ENCODE results near the gene LRRC1. TPM values are rescaled to one million over a fixed set of nuclear protein-coding genes. Genes with fewer than 3 reads are reported as not detected.

LRRC1 gene
- total RNA-seq, 4 donors from 2014 or later, result 23.2 to 38.5 (median 28.3) TPM

GRCh38 chr6:53858196-53858595 lies 63.4 kb downstream of the LRRC1 start:
- H3K36me3 ChIP-seq, result no peaks in the 10 kb centered on the region
- no peak for DNase-seq
- H3K4me1 ChIP-seq, result peaks cover 0 to 69% (median 37%) of the 10 kb centered on the region in 3 donors
- intact Hi-C loops (cut with DNase I), result no loop called here
- no peak overlapping the region for H3K4me3 ChIP-seq
- H3K27ac ChIP-seq, result peak overlapping the region in 2 of 4 donors; percentile 33 to 57
- TF ChIP-seq CTCF (IDR thresholded peaks at IDR 0.05), result no peak
- H3K9me3 ChIP-seq, result no peaks in the 10 kb centered on the region
- H3K27me3 ChIP-seq, result no peaks in the 10 kb centered on the region

- H3K4me3 ChIP-seq, result no peak overlapping the region
- H3K27me3 ChIP-seq, result no peaks in the 10 kb centered on the region
- no peaks in the 10 kb centered on the region for H3K9me3 ChIP-seq
- no peak overlapping the region for H3K27ac ChIP-seq
- peaks cover 0 to 75% (median 40%) of the 10 kb centered on the region in 3 donors for H3K4me1 ChIP-seq
- H3K36me3 ChIP-seq, result no peaks in the 10 kb centered on the region
- 45 to 73% methylated on average over 3 of the region's 3 CpGs for WGBS, 2 donors
- TF ChIP-seq POLR2A (IDR thresholded peaks at IDR 0.05) (no peak), CTCF (IDR thresholded peaks at IDR 0.05) (no peak)
- DNase-seq, result no peak
- intact Hi-C loops (cut with DNase I), result no loop called here
Observed at GRCh38 chr6:53858913-53859312, 64.1 kb downstream of the LRRC1 start.

- H3K27me3 ChIP-seq, result no peaks in the 10 kb centered on the region
- H3K9me3 ChIP-seq, result no peaks in the 10 kb centered on the region
- no peak overlapping the region for H3K4me3 ChIP-seq
- WGBS, 2 donors, result 89 to 95% methylated on average over 2 of the region's 2 CpGs
- H3K27ac ChIP-seq, result no peak overlapping the region
- no peaks in the 10 kb centered on the region for H3K36me3 ChIP-seq
- no peak for TF ChIP-seq CTCF (IDR thresholded peaks at IDR 0.05)
- no peak for TF ChIP-seq POLR2A (IDR thresholded peaks at IDR 0.05)
- intact Hi-C loops (cut with DNase I), result no loop called here
- H3K4me1 ChIP-seq, result peaks cover 0 to 68% (median 32%) of the 10 kb centered on the region in 3 donors
- DNase-seq, result no peak
Observed at GRCh38 chr6:53860511-53860910, 65.7 kb downstream of the LRRC1 start.

- Histone ChIP-seq H3K4me1 (peaks cover 0 to 60% (median 25%) of the 10 kb centered on the region in 3 donors), H3K9me3 (no peaks in the 10 kb centered on the region), H3K27me3 (no peaks in the 10 kb centered on the region), H3K27ac (peak overlapping the region in 1 of 4 donors; percentile 13), H3K4me3 (no peak overlapping the region), H3K36me3 (no peaks in the 10 kb centered on the region)
- intact Hi-C loops (cut with DNase I), result no loop called here
- no peak for DNase-seq
- TF ChIP-seq CTCF (IDR thresholded peaks at IDR 0.05) (no peak), POLR2A (IDR thresholded peaks at IDR 0.05) (no peak)
- WGBS, 2 donors, result 71 to 74% methylated on average over 3 of the region's 3 CpGs
Observed at GRCh38 chr6:53861518-53861917, 66.7 kb downstream of the LRRC1 start.

GRCh38 chr6:53862662-53863462 lies 68.1 kb downstream of the LRRC1 start:
- 56 to 62% methylated on average over 7 of the region's 7 CpGs for WGBS, 2 donors
- Histone ChIP-seq H3K9me3 (no peaks in the 10 kb centered on the region), H3K4me3 (no peak overlapping the region), H3K36me3 (no peaks in the 10 kb centered on the region), H3K4me1 (peaks cover 0 to 47% (median 20%) of the 10 kb centered on the region in 3 donors), H3K27me3 (no peaks in the 10 kb centered on the region), H3K27ac (peak overlapping the region; percentile 19 to 72 (median 46))
- TF ChIP-seq POLR2A (IDR thresholded peaks at IDR 0.05) (no peak), CTCF (IDR thresholded peaks at IDR 0.05) (peak in 3 of 6 experiments; percentile 9 to 40 (median 18))
- no peak for DNase-seq
- intact Hi-C loops (cut with DNase I), result no loop called here
